ENCODE results near the gene ASAP3.

The ASAP3 gene

GRCh38 chr1:23460519-23460918 lies 23.5 kb downstream of the ASAP3 start:
- no peak for DNase-seq (ENCODE audit: low read depth)
- TF ChIP-seq CTCF (IDR thresholded peaks at IDR 0.05; ENCODE audit: low read depth, low read length, missing control alignments): no peak
- no peak overlapping the region for H3K4me3 ChIP-seq (ENCODE audit: low read depth, low read length)
- in situ Hi-C loops (cut with HindIII; ENCODE audit: low sequenced_read_pairs): no loop called here

GRCh38 chr1:23459338-23459757 lies 24.6 kb downstream of the ASAP3 start:
- TF ChIP-seq CTCF (IDR thresholded peaks at IDR 0.05; ENCODE audit: low read depth, low read length, missing control alignments): no peak
- in situ Hi-C loops (cut with HindIII; ENCODE audit: low sequenced_read_pairs): no loop called here
- no peak for DNase-seq (ENCODE audit: low read depth)
- no peak overlapping the region for H3K4me3 ChIP-seq (ENCODE audit: low read depth, low read length)

GRCh38 chr1:23456226-23456625 lies 27.8 kb downstream of the ASAP3 start:
- no peak overlapping the region for H3K4me3 ChIP-seq (ENCODE audit: low read depth, low read length)
- no peak for TF ChIP-seq CTCF (IDR thresholded peaks at IDR 0.05; ENCODE audit: low read depth, low read length, missing control alignments)
- in situ Hi-C loops (cut with HindIII; ENCODE audit: low sequenced_read_pairs): no loop called here
- DNase-seq (ENCODE audit: low read depth): peak; percentile 50

- TF ChIP-seq CTCF (IDR thresholded peaks at IDR 0.05; ENCODE audit: low read depth, low read length, missing control alignments): no peak
- no peak for DNase-seq (ENCODE audit: low read depth)
- no peak overlapping the region for H3K4me3 ChIP-seq (ENCODE audit: low read depth, low read length)
- in situ Hi-C loops (cut with HindIII; ENCODE audit: low sequenced_read_pairs): no loop called here
These were observed 30.5 kb downstream of the ASAP3 start for GRCh38 chr1:23453455-23454000.

GRCh38 chr1:23452011-23452411 lies 32.0 kb downstream of the ASAP3 start:
- no peak for TF ChIP-seq CTCF (IDR thresholded peaks at IDR 0.05; ENCODE audit: low read depth, low read length, missing control alignments)
- in situ Hi-C loops (cut with HindIII; ENCODE audit: low sequenced_read_pairs): no loop called here
- no peak for DNase-seq (ENCODE audit: low read depth)
- no peak overlapping the region for H3K4me3 ChIP-seq (ENCODE audit: low read depth, low read length)

- in situ Hi-C loops (cut with HindIII; ENCODE audit: low sequenced_read_pairs): no loop called here
- no peak overlapping the region for H3K4me3 ChIP-seq (ENCODE audit: low read depth, low read length)
- no peak for TF ChIP-seq CTCF (IDR thresholded peaks at IDR 0.05; ENCODE audit: low read depth, low read length, missing control alignments)
- DNase-seq (ENCODE audit: low read depth): no peak
These were observed 32.5 kb downstream of the ASAP3 start for GRCh38 chr1:23451441-23451840.

- H3K4me3 ChIP-seq (ENCODE audit: low read depth, low read length): no peak overlapping the region
- no peak for DNase-seq (ENCODE audit: low read depth)
- in situ Hi-C loops (cut with HindIII; ENCODE audit: low sequenced_read_pairs): no loop called here
- no peak for TF ChIP-seq CTCF (IDR thresholded peaks at IDR 0.05; ENCODE audit: low read depth, low read length, missing control alignments)
These were observed 33.1 kb downstream of the ASAP3 start for GRCh38 chr1:23450894-23451293.
